ENCODE data around the gene BSND.

BSND gene

GRCh38 chr1:54993140-54993539 is 5.6 kb upstream of the BSND start:
- H3K4me1 Mint-ChIP-seq: peaks cover 8 to 12% of the 10 kb centered on the region in 2 donors
- H3K4me3 Mint-ChIP-seq: no peak overlapping the region
- no peak for ATAC-seq (replicated peaks)
- H3K27ac Mint-ChIP-seq: no peak overlapping the region
- H3K27me3 Mint-ChIP-seq: peaks cover 31 to 41% of the 10 kb centered on the region in 2 donors
- H3K36me3 Mint-ChIP-seq: no peaks in the 10 kb centered on the region
- no peak for DNase-seq
- no peaks in the 10 kb centered on the region for H3K9me3 Mint-ChIP-seq

- Mint-ChIP-seq H3K4me1 (peaks cover 8 to 12% of the 10 kb centered on the region in 2 donors), H3K9me3 (no peaks in the 10 kb centered on the region), H3K27ac (no peak overlapping the region), H3K4me3 (no peak overlapping the region), H3K36me3 (no peaks in the 10 kb centered on the region), H3K27me3 (peaks cover 34 to 46% of the 10 kb centered on the region in 2 donors)
- ATAC-seq (replicated peaks) (no peak), DNase-seq (no peak)
Measured at GRCh38 chr1:54994355-54994990, 4.3 kb upstream of the BSND start.

GRCh38 chr1:54995013-54995760 is 3.5 kb upstream of the BSND start:
- Mint-ChIP-seq H3K9me3 (no peaks in the 10 kb centered on the region), H3K27ac (no peak overlapping the region), H3K4me3 (no peak overlapping the region)

GRCh38 chr1:54995835-54996234 is 2.9 kb upstream of the BSND start:
- H3K36me3 Mint-ChIP-seq: no peaks in the 10 kb centered on the region
- no peaks in the 10 kb centered on the region for H3K9me3 Mint-ChIP-seq
- H3K27me3 Mint-ChIP-seq: peaks cover 35 to 50% of the 10 kb centered on the region in 2 donors
- H3K4me3 Mint-ChIP-seq: no peak overlapping the region
- DNase-seq (no peak), ATAC-seq (replicated peaks) (no peak)
- peaks cover 8 to 12% of the 10 kb centered on the region in 2 donors for H3K4me1 Mint-ChIP-seq
- H3K27ac Mint-ChIP-seq: peak overlapping the region; percentile 7

More at GRCh38 chr1:54995013-54995760, 3.5 kb upstream of the BSND start:
- ATAC-seq (replicated peaks) (no peak), DNase-seq (no peak)
- Mint-ChIP-seq H3K36me3 (no peaks in the 10 kb centered on the region), H3K4me1 (peaks cover 8 to 12% of the 10 kb centered on the region in 2 donors), H3K27me3 (peaks cover 35 to 50% of the 10 kb centered on the region in 2 donors)

GRCh38 chr1:54996359-54996868 is 2.3 kb upstream of the BSND start:
- Mint-ChIP-seq H3K4me1 (peaks cover 8 to 12% of the 10 kb centered on the region in 2 donors), H3K36me3 (no peaks in the 10 kb centered on the region), H3K9me3 (no peaks in the 10 kb centered on the region), H3K27ac (no peak overlapping the region), H3K4me3 (peak overlapping the region in 1 of 2 donors; percentile 12), H3K27me3 (peaks cover 35 to 50% of the 10 kb centered on the region in 2 donors)
- ATAC-seq (replicated peaks) (peak; percentile 88 to 92), DNase-seq (peak; percentile 65)

- Mint-ChIP-seq H3K27me3 (peaks cover 35 to 50% of the 10 kb centered on the region in 2 donors), H3K36me3 (no peaks in the 10 kb centered on the region), H3K4me3 (no peak overlapping the region), H3K9me3 (no peaks in the 10 kb centered on the region), H3K27ac (no peak overlapping the region), H3K4me1 (peaks cover 8 to 12% of the 10 kb centered on the region in 2 donors)
- ATAC-seq (replicated peaks) (peak in 1 of 2 donors; percentile 30), DNase-seq (no peak)
Measured at GRCh38 chr1:54996869-54997710, 1.6 kb upstream of the BSND start.

GRCh38 chr1:54997711-54997986 is 1.1 kb upstream of the BSND start:
- H3K27ac Mint-ChIP-seq: no peak overlapping the region
- H3K36me3 Mint-ChIP-seq: no peaks in the 10 kb centered on the region
- H3K4me3 Mint-ChIP-seq: no peak overlapping the region
- H3K27me3 Mint-ChIP-seq: peaks cover 35 to 50% of the 10 kb centered on the region in 2 donors
- DNase-seq (no peak), ATAC-seq (replicated peaks) (no peak)
- no peaks in the 10 kb centered on the region for H3K9me3 Mint-ChIP-seq
- H3K4me1 Mint-ChIP-seq: peaks cover 8 to 12% of the 10 kb centered on the region in 2 donors

- H3K4me1 Mint-ChIP-seq: peaks cover 8 to 12% of the 10 kb centered on the region in 2 donors
- no peaks in the 10 kb centered on the region for H3K36me3 Mint-ChIP-seq
- DNase-seq (no peak), ATAC-seq (replicated peaks) (no peak)
- peaks cover 35 to 50% of the 10 kb centered on the region in 2 donors for H3K27me3 Mint-ChIP-seq
- no peak overlapping the region for H3K27ac Mint-ChIP-seq
- no peaks in the 10 kb centered on the region for H3K9me3 Mint-ChIP-seq
- H3K4me3 Mint-ChIP-seq: no peak overlapping the region
Measured at GRCh38 chr1:54998100-54998499, 633 bp upstream of the BSND start.

GRCh38 chr1:55000110-55001085 is 1.7 kb downstream of the BSND start:
- DNase-seq (no peak), ATAC-seq (replicated peaks) (no peak)
- H3K9me3 Mint-ChIP-seq: no peaks in the 10 kb centered on the region
- H3K27ac Mint-ChIP-seq: no peak overlapping the region
- peaks cover 8 to 12% of the 10 kb centered on the region in 2 donors for H3K4me1 Mint-ChIP-seq
- H3K27me3 Mint-ChIP-seq: peaks cover 23 to 37% of the 10 kb centered on the region in 2 donors
- H3K36me3 Mint-ChIP-seq: no peaks in the 10 kb centered on the region
- H3K4me3 Mint-ChIP-seq: no peak overlapping the region

GRCh38 chr1:55001311-55001710 is 2.6 kb downstream of the BSND start:
- ATAC-seq (replicated peaks) (no peak), DNase-seq (no peak)
- Mint-ChIP-seq H3K9me3 (no peaks in the 10 kb centered on the region), H3K4me3 (no peak overlapping the region), H3K27me3 (peaks cover 14 to 28% of the 10 kb centered on the region in 2 donors), H3K4me1 (peaks cover 7 to 9% of the 10 kb centered on the region in 2 donors), H3K27ac (no peak overlapping the region), H3K36me3 (no peaks in the 10 kb centered on the region)

GRCh38 chr1:55002686-55003085 is 4.0 kb downstream of the BSND start:
- H3K4me1 Mint-ChIP-seq: no peaks in the 10 kb centered on the region
- H3K36me3 Mint-ChIP-seq: no peaks in the 10 kb centered on the region
- ATAC-seq (replicated peaks) (no peak), DNase-seq (no peak)
- no peak overlapping the region for H3K4me3 Mint-ChIP-seq
- H3K27ac Mint-ChIP-seq: no peak overlapping the region
- peaks cover 4 to 14% of the 10 kb centered on the region in 2 donors for H3K27me3 Mint-ChIP-seq
- H3K9me3 Mint-ChIP-seq: no peaks in the 10 kb centered on the region

- no peak overlapping the region for H3K27ac Mint-ChIP-seq
- peak in 1 of 2 donors; percentile 34 for ATAC-seq (replicated peaks)
- H3K9me3 Mint-ChIP-seq: peaks cover 0 to 3% of the 10 kb centered on the region in 2 donors
- H3K27me3 Mint-ChIP-seq: no peaks in the 10 kb centered on the region
- H3K36me3 Mint-ChIP-seq: no peaks in the 10 kb centered on the region
- DNase-seq: no peak
- H3K4me1 Mint-ChIP-seq: no peaks in the 10 kb centered on the region
- H3K4me3 Mint-ChIP-seq: no peak overlapping the region
Measured at GRCh38 chr1:55005351-55006140, 6.8 kb downstream of the BSND start.

GRCh38 chr1:55006931-55007330 is 8.2 kb downstream of the BSND start:
- no peak overlapping the region for H3K4me3 Mint-ChIP-seq
- H3K9me3 Mint-ChIP-seq: peaks cover 0 to 3% of the 10 kb centered on the region in 2 donors
- no peak overlapping the region for H3K27ac Mint-ChIP-seq
- H3K27me3 Mint-ChIP-seq: no peaks in the 10 kb centered on the region
- no peaks in the 10 kb centered on the region for H3K4me1 Mint-ChIP-seq
- no peak for DNase-seq
- no peak for ATAC-seq (replicated peaks)
- no peaks in the 10 kb centered on the region for H3K36me3 Mint-ChIP-seq
